Occipital lobe (tissue), 2 donors: ENCODE measurements around the gene LILRB5. TPM values are rescaled to one million over a fixed set of nuclear protein-coding genes. Genes with fewer than 3 reads are reported as not detected.
"Not testable (repeated sequence)": the region's sequence is repeated elsewhere in the genome, so short reads cannot be mapped to it uniquely, and the experiment has no call there.

Experiments used
- DNase-seq: peaks from one replicate; lab custom pipeline; 2025; lab: John Stamatoyannopoulos, UW
- total RNA-seq: library from RNA; depleted of rRNA; stranded (reverse); fragments of >200 nt; gene quantifications from one replicate; pipeline ENCODE4 v1.2.3, GENCODE V29; 2014

LILRB5 gene
- 0.16 TPM for total RNA-seq

GRCh38 chr19:54257116-54257480, at the start of gene LILRB5:
Gene LILRB5, minus strand, starts transcription at chr19:54257273. Its CDS starts 80 bp downstream, at chr19:54257193.
- no peak for DNase-seq

GRCh38 chr19:54305141-54305540, 48.1 kb upstream of the LILRB5 start:
- DNase-seq: no peak

GRCh38 chr19:54302257-54302656, 45.2 kb upstream of the LILRB5 start:
- DNase-seq: no peak

GRCh38 chr19:54299515-54299914, 42.4 kb upstream of the LILRB5 start:
- DNase-seq: no peak

GRCh38 chr19:54299126-54299498, 42.0 kb upstream of the LILRB5 start:
- no peak for DNase-seq

GRCh38 chr19:54298357-54299125, 41.5 kb upstream of the LILRB5 start:
- DNase-seq: no peak

- no peak for DNase-seq
Measured at GRCh38 chr19:54297759-54298305, 40.8 kb upstream of the LILRB5 start.

GRCh38 chr19:54294539-54294938, 37.5 kb upstream of the LILRB5 start:
- no peak for DNase-seq

GRCh38 chr19:54289160-54289559, 32.1 kb upstream of the LILRB5 start:
- not testable (repeated sequence) for DNase-seq

GRCh38 chr19:54287456-54287855, 30.4 kb upstream of the LILRB5 start:
- no peak for DNase-seq

GRCh38 chr19:54286283-54286682, 29.2 kb upstream of the LILRB5 start:
- not testable (repeated sequence) for DNase-seq

- DNase-seq: not testable (repeated sequence)
Measured at GRCh38 chr19:54285427-54286056, 28.5 kb upstream of the LILRB5 start.

- no peak for DNase-seq
Measured at GRCh38 chr19:54282686-54283470, 25.8 kb upstream of the LILRB5 start.

- DNase-seq: not testable (repeated sequence)
Measured at GRCh38 chr19:54281729-54282075, 24.6 kb upstream of the LILRB5 start.

GRCh38 chr19:54281007-54281728, 24.1 kb upstream of the LILRB5 start, which contains the start of gene LILRB2:
Gene LILRB2, minus strand, starts transcription at chr19:54281110. Its CDS starts 614 bp downstream, at chr19:54280496.
- no peak for DNase-seq

- not testable (repeated sequence) for DNase-seq
Measured at GRCh38 chr19:54280441-54280840, 23.4 kb upstream of the LILRB5 start.

GRCh38 chr19:54280025-54280424, 23.0 kb upstream of the LILRB5 start:
- DNase-seq: not testable (repeated sequence)

GRCh38 chr19:54279406-54279962, 22.4 kb upstream of the LILRB5 start:
- DNase-seq: no peak

- not testable (repeated sequence) for DNase-seq
Measured at GRCh38 chr19:54278571-54279195, 21.6 kb upstream of the LILRB5 start.

- DNase-seq: not testable (repeated sequence)
Measured at GRCh38 chr19:54278056-54278455, 21.0 kb upstream of the LILRB5 start.
